GM12873 (cell line): ENCODE data around the gene SERPINB8.

Experiments
- TF ChIP-seq, protein P1 (sequence below): IDR thresholded peaks from 2 replicates; pipeline ENCODE4 v1.5.1; 2012; ENCODE audit warnings: low read depth, mild to moderate bottlenecking, moderate library complexity, low read length, control low read depth; ENCODE audit not compliant: insufficient read depth; ENCODE audit errors: missing control alignments

SERPINB8 gene

DNA sequence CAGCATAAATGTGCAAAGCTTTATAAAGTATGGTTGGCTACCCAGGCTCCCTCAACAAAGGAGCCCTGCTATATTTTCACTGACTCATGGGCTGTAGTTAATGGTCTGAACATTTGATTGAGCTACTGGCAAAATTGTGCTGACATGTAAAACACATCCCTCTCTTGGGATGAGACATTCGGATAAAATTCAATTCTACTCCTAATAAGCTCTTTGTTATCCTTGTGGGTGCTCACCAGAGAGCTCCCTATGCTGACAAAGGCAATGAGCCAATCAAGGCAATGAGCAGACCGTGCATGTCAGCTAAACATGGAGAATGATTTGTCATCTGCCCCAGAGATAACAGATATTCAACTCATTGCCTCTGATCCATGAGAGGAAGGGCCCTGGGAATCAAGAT, 27.7 kb downstream of the SERPINB8 start:
- TF ChIP-seq, protein P1, sequence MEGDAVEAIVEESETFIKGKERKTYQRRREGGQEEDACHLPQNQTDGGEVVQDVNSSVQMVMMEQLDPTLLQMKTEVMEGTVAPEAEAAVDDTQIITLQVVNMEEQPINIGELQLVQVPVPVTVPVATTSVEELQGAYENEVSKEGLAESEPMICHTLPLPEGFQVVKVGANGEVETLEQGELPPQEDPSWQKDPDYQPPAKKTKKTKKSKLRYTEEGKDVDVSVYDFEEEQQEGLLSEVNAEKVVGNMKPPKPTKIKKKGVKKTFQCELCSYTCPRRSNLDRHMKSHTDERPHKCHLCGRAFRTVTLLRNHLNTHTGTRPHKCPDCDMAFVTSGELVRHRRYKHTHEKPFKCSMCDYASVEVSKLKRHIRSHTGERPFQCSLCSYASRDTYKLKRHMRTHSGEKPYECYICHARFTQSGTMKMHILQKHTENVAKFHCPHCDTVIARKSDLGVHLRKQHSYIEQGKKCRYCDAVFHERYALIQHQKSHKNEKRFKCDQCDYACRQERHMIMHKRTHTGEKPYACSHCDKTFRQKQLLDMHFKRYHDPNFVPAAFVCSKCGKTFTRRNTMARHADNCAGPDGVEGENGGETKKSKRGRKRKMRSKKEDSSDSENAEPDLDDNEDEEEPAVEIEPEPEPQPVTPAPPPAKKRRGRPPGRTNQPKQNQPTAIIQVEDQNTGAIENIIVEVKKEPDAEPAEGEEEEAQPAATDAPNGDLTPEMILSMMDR, result no peak

- TF ChIP-seq, protein P1, result no peak
Measured at GRCh38 chr18:63999871-64000270, 30.0 kb downstream of the SERPINB8 start.

DNA sequence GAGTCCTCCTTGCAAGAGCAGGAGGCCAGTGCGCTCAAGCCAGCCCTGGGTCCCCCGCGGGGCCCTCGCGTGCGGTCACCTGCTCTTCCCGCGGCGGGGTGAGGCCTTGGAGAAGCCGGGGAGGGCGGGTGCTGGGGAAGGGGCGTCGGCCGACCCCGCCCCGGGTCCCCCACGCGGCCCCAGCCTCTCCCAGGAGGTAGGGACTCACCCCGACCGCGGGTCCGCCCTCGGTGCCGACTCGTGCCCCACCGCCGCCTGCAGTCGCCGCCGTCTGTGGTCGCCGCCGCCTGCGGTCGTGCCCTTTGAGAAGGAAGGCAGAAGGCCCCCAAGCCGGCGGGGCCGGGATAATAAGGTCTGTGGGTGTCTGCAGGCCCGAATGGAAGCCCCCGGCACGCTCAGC, 32.7 kb downstream of the SERPINB8 start:
- TF ChIP-seq, protein P1, result no peak

DNA sequence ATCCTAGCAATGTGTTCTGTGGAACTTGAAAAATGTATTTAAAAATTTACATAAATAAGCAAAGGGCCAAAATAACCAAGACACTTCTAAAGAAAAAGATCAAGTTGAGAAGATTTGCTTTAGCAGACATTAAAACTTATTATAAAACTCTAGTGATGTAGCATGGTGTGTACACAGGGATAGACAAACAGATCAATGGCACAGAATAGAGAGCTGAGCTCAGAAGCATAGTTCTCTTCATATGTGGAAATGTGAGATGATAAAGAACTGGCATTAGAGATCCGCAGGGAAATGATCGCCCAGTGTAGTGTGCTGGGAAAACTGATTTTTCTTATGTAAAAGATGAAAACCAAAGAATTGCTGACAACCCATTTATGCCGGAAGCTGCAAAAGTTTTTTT, 39.4 kb downstream of the SERPINB8 start:
- TF ChIP-seq, protein P1, result no peak

GRCh38 chr18:64011513-64011912, 41.6 kb downstream of the SERPINB8 start:
- TF ChIP-seq, protein P1, result no peak

- TF ChIP-seq, protein P1, result peak; percentile 51
Measured at GRCh38 chr18:64017870-64018269, 48.0 kb downstream of the SERPINB8 start.

DNA sequence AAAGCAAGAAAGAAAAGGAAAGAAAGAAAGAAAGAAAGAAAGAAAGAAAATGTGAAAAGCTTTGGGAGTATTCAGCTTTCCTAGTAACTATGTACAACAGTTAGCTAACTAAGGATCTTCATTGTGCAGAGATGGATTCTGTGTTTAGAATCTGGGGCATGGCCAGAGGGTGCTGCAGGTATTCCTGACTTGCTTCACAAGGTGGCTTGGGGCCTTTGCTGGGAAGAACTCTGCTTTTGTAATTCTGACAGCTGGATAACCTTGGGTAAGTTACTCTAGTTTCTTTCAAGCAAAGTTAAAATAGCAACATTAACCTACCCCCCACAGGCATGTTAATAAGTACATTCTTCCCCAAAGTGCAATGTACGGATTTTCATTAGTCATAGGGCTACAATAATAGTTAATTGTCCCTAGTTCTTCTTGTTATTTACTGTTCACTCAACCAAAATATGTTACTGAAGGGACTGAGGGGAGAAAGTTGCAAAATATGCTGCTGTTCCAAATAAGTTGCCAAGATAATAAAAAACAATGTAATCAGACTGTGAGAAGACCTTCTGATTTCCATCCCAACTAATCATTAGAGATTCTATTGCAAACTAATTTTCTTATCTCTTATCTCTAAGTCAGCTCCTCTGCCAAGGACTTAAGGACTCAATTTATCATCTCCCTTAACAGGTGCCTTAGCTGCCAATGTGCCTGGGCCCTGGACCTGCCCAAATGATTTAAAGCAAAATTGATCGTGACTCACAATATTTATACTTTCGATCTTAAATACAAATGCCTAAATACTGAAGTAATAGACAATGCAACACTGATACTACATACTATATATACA, 50.3 kb downstream of the SERPINB8 start:
- TF ChIP-seq, protein P1, result no peak
